Erythroblast (primary cell): ENCODE measurements around the gene DCHS1.

ENCODE experiments used
- GATA1 ChIP-seq: IDR thresholded peaks from 2 replicates; pipeline ENCODE4 v1.6.1; 2011; ENCODE audit warnings: low read depth, mild to moderate bottlenecking, control low read depth, low read length, moderate library complexity
- POLR2A ChIP-seq: IDR thresholded peaks from 2 replicates; pipeline ENCODE4 v1.6.1; 2011; ENCODE audit warnings: mild to moderate bottlenecking, low read length

DNA sequence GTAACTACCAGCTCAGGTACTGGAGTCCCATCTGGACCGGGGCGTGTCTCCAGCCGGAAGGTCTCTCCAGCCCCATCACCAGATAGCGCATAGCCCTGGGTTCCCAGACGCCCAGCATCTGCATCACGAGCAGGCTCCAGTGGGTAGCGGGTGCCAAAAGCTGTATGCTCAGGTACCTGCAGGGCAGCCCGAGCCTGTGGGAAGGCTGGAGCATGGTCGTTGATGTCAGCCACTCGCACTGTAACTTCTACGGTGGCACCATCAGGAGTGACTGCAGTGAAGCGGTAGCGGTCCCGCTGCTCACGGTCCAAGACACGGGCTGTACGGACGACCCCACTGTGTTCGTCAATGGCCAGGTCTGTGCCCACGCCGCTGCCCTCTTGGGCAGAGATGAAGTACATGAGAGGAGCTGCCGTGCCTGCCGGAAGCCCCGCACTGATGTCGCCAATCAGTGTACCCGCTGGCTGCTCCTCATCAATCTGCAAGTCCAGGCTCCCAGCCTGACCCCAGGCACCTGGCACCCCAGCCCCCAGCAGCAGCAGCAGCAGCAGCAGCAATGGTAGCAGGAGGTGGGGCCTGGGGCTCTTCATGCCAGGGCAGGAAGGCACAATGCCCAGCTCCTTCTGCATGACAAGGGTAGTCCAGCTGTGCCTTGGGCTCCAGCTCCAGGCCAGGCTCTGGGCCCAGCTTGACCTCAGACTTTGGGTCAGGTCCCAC is 14.5 kb downstream of the DCHS1 start:
- TF ChIP-seq POLR2A (no peak), GATA1 (no peak)
